Fibroblast of gingiva (primary cell): ENCODE data around the gene SPINK6.

ENCODE experiments used
- DNase-seq: peaks from one replicate; pipeline ENCODE4 v3.0.0-alpha.2; 2011; ENCODE audit warnings: low read depth

Gene SPINK6

GRCh38 chr5:148224117-148224742, 21.4 kb downstream of the SPINK6 start:
- DNase-seq: no peak

- DNase-seq: no peak
These were observed 25.6 kb downstream of the SPINK6 start for GRCh38 chr5:148228392-148228984.

- no peak for DNase-seq
These were observed 27.0 kb downstream of the SPINK6 start for GRCh38 chr5:148229840-148230239.

GRCh38 chr5:148230240-148230639, 27.4 kb downstream of the SPINK6 start:
- DNase-seq: no peak

- DNase-seq: no peak
These were observed 35.1 kb downstream of the SPINK6 start for GRCh38 chr5:148237785-148238417.

- DNase-seq: no peak
These were observed 35.6 kb downstream of the SPINK6 start, which contains the start of gene MARCOL for GRCh38 chr5:148238418-148238794. Gene MARCOL, plus strand, starts transcription at chr5:148238525. Its CDS starts 73 bp downstream, at chr5:148238598.

- no peak for DNase-seq
These were observed 46.1 kb downstream of the SPINK6 start for GRCh38 chr5:148248894-148249293.

GRCh38 chr5:148255456-148255855, 52.6 kb downstream of the SPINK6 start:
- DNase-seq: no peak

GRCh38 chr5:148259288-148259687, 56.4 kb downstream of the SPINK6 start:
- no peak for DNase-seq

GRCh38 chr5:148261221-148261620, 58.4 kb downstream of the SPINK6 start:
- no peak for DNase-seq
